Measurements from ENCODE around the gene CDCA8. TPM values are rescaled to one million over a fixed set of nuclear protein-coding genes. Genes with fewer than 3 reads are reported as not detected.

Gene CDCA8
- total and polyA plus RNA-seq, 9 of the 15 experiments (the other 6 are each of a cell fraction or from before 2014, with no cell fraction given): 26.4 to 148 (median 81.8) TPM

DNA sequence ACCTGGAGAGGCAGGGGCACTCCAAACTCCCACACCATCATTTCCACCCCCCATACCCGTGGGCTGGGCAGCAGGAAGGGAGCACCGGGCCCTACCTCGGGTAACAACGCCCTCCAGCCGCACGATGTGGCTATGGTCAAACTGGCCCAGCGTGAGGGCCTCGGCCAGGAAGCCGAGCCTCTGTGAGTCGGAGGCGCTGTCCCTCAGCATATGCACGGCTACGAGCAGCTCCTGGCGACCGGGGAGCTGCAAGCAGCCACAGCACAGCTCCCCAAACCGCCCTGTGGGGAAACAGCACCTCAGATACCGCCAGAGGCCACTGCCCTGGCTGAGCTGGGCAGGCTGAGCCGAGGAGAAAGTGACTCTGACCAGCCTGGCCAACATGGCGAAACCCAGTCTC is 29.2 kb downstream of the CDCA8 start (continued):
- TF ChIP-seq REST (IDR thresholded peaks at IDR 0.05; ENCODE audit: borderline replicate concordance) (0 out of 2 replicates have a peak, but pooled peaks have one; percentile 13), REST (CRISPR knock-in tag; IDR thresholded peaks at IDR 0.05; ENCODE audit: low read depth) (no peak), ZNF12 (CRISPR knock-in tag; IDR thresholded peaks at IDR 0.05) (no peak), TAF15 (IDR thresholded peaks at IDR 0.05; ENCODE audit: low read depth, low read length) (no peak), ZNF780A (CRISPR knock-in tag; IDR thresholded peaks at IDR 0.05) (no peak), CEBPB (tag; IDR thresholded peaks at IDR 0.05) (no peak), ID3 (CRISPR knock-in tag; IDR thresholded peaks at IDR 0.05) (no peak), ID3 (tag; IDR thresholded peaks at IDR 0.05) (no peak)

All from K562 (cell line).